HEK293 (cell line): Measurements from ENCODE around the gene PTBP2.

Source experiments
- CTCF ChIA-PET: fragments of 350-600 bp; formaldehyde crosslinking; extraction: SDS; loops from one replicate; lab custom pipeline; 2021; ENCODE audit warnings: antibody characterized with exemption; lab: Yijun Ruan, JAX
- POLR2A ChIA-PET: fragments of 300-600 bp; formaldehyde crosslinking; extraction: SDS; loops from one replicate; lab custom pipeline; 2020; ENCODE audit warnings: antibody characterized with exemption, inconsistent platforms; lab: Yijun Ruan, JAX
- H3K27ac ChIP-seq: fragments of 200-500 bp; sonication (Bioruptor generic); 2 replicates; pipeline ENCODE4 v1.5.1; 2014; ENCODE audit warnings: low read depth, low read length, control low read depth, inconsistent platforms; ENCODE audit errors: extremely low read depth
- H3K36me3 ChIP-seq, 2 experiments: fragments of 200-500 bp in 1 of 2; sonication (Bioruptor generic) in 1 of 2; 1 replicate in 1 of 2; 2 replicates in 1 of 2; pipeline ENCODE4 v1.5.1; 2014 to 2017; ENCODE audit warnings: inconsistent platforms in 2 of 2, low read length in 2 of 2; ENCODE audit not compliant: control insufficient read depth in 2 of 2, insufficient read depth in 1 of 2
- H3K4me1 ChIP-seq: fragments of 200-500 bp; sonication (Bioruptor generic); 2 replicates; pipeline ENCODE4 v1.5.1; 2014; ENCODE audit warnings: mild to moderate bottlenecking, low read length, inconsistent platforms; ENCODE audit not compliant: control insufficient read depth, insufficient read depth
- H3K4me3 ChIP-seq: 2 replicates; pipeline ENCODE4 v1.5.1; 2011; ENCODE audit warnings: low read depth, mild to moderate bottlenecking, control low read depth, low read length, moderate library complexity
- H3K9me3 ChIP-seq: fragments of 200-500 bp; sonication (Bioruptor generic); 2 replicates; pipeline ENCODE4 v1.5.1; 2014; ENCODE audit warnings: low read depth, low read length, inconsistent platforms; ENCODE audit not compliant: control insufficient read depth, insufficient read depth
- EGR2 ChIP-seq: fragments of 450-650 bp; formaldehyde crosslinking; IDR thresholded peaks from 2 replicates; pipeline ENCODE4 v1.5.1; 2016; ENCODE audit warnings: low read depth, missing biosample characterization, missing genetic modification characterization
- INSM2 ChIP-seq: fragments of 450-650 bp; formaldehyde crosslinking; IDR thresholded peaks from 2 replicates; pipeline ENCODE4 v1.5.1; 2016; ENCODE audit warnings: missing biosample characterization, missing genetic modification characterization
- KLF7 ChIP-seq: fragments of 450-650 bp; formaldehyde crosslinking; IDR thresholded peaks from 2 replicates; pipeline ENCODE4 v1.5.1; 2016; ENCODE audit warnings: missing biosample characterization, missing genetic modification characterization, borderline replicate concordance
- KLF8 ChIP-seq: fragments of 450-650 bp; formaldehyde crosslinking; IDR thresholded peaks from 2 replicates; pipeline ENCODE4 v1.5.1; 2016; ENCODE audit warnings: missing biosample characterization, missing genetic modification characterization
- PRDM6 ChIP-seq: fragments of 450-650 bp; formaldehyde crosslinking; IDR thresholded peaks from 2 replicates; pipeline ENCODE4 v1.5.1; 2017; ENCODE audit warnings: missing biosample characterization, missing genetic modification characterization
- REPIN1 ChIP-seq: fragments of 450-650 bp; formaldehyde crosslinking; IDR thresholded peaks from 2 replicates; pipeline ENCODE4 v1.5.1; 2017; ENCODE audit warnings: missing biosample characterization, missing genetic modification characterization, low read depth
- REST ChIP-seq: fragments of 450-650 bp; formaldehyde crosslinking; IDR thresholded peaks from 2 replicates; pipeline ENCODE4 v1.5.1; 2016; ENCODE audit warnings: missing biosample characterization, missing genetic modification characterization
- TCF7L2 ChIP-seq: IDR thresholded peaks from 2 replicates; pipeline ENCODE4 v1.6.1; 2011; ENCODE audit warnings: low read depth, mild to moderate bottlenecking, inconsistent platforms, low read length, moderate library complexity, borderline replicate concordance
- YY1 ChIP-seq: fragments of 450-650 bp; formaldehyde crosslinking; IDR thresholded peaks from 2 replicates; pipeline ENCODE4 v1.5.1; 2018; ENCODE audit warnings: missing biosample characterization, missing genetic modification characterization
- ZBTB10 ChIP-seq: fragments of 450-650 bp; formaldehyde crosslinking; IDR thresholded peaks from 2 replicates; pipeline ENCODE4 v1.5.1; 2016; ENCODE audit warnings: missing biosample characterization, missing genetic modification characterization
- ZBTB48 ChIP-seq: fragments of 450-650 bp; formaldehyde crosslinking; IDR thresholded peaks from 2 replicates; pipeline ENCODE4 v1.5.1; 2016; ENCODE audit warnings: missing biosample characterization, missing genetic modification characterization
- ZBTB7A ChIP-seq: fragments of 450-650 bp; formaldehyde crosslinking; IDR thresholded peaks from 2 replicates; pipeline ENCODE4 v1.5.1; 2016; ENCODE audit warnings: low read depth, missing biosample characterization, missing genetic modification characterization
- ZBTB8A ChIP-seq: fragments of 450-650 bp; formaldehyde crosslinking; IDR thresholded peaks from 2 replicates; pipeline ENCODE4 v1.5.1; 2016; ENCODE audit warnings: missing biosample characterization, missing genetic modification characterization
- ZEB2 ChIP-seq: fragments of 450-650 bp; formaldehyde crosslinking; IDR thresholded peaks from 2 replicates; pipeline ENCODE4 v1.5.1; 2016; ENCODE audit warnings: missing biosample characterization, missing genetic modification characterization
- ZNF155 ChIP-seq: fragments of 450-650 bp; formaldehyde crosslinking; IDR thresholded peaks from 2 replicates; pipeline ENCODE4 v1.5.1; 2016; ENCODE audit warnings: missing biosample characterization, missing genetic modification characterization
- ZNF175 ChIP-seq: fragments of 450-650 bp; formaldehyde crosslinking; IDR thresholded peaks from 2 replicates; pipeline ENCODE4 v1.5.1; 2016; ENCODE audit warnings: missing biosample characterization, missing genetic modification characterization
- ZNF670 ChIP-seq: fragments of 450-650 bp; formaldehyde crosslinking; IDR thresholded peaks from 2 replicates; pipeline ENCODE4 v1.5.1; 2016; ENCODE audit warnings: missing biosample characterization, missing genetic modification characterization, low read depth
- ZNF692 ChIP-seq: fragments of 450-650 bp; formaldehyde crosslinking; IDR thresholded peaks from 2 replicates; pipeline ENCODE4 v1.5.1; 2016; ENCODE audit warnings: missing biosample characterization, missing genetic modification characterization
- ZSCAN30 ChIP-seq: fragments of 450-650 bp; IDR thresholded peaks from 2 replicates; pipeline ENCODE4 v1.5.1; 2018; ENCODE audit warnings: missing biosample characterization, mild to moderate bottlenecking, missing genetic modification characterization, moderate library complexity
- ZSCAN4 ChIP-seq: fragments of 450-650 bp; formaldehyde crosslinking; IDR thresholded peaks from 2 replicates; pipeline ENCODE4 v1.5.1; 2017; ENCODE audit warnings: missing biosample characterization, missing genetic modification characterization

Gene PTBP2

GRCh38 chr1:96815914-96816313 lies 94.3 kb downstream of the PTBP2 start:
- CTCF ChIA-PET = interaction anchor here (0.5 to 0.6 kb wide), 2 partner anchors 11 to 12 kb away, joined by 3 read pairs; no protein-coding TSS in a partner anchor
- TF ChIP-seq TCF7L2 (no peak), ZEB2 (tag by site-specific recombination) (no peak), REPIN1 (tag by site-specific recombination) (no peak), KLF7 (tag by site-specific recombination) (no peak), ZNF670 (tag by site-specific recombination) (no peak), KLF8 (tag by site-specific recombination) (no peak), INSM2 (tag by site-specific recombination) (no peak), PRDM6 (tag by site-specific recombination) (no peak), ZSCAN4 (tag by site-specific recombination) (no peak), ZSCAN30 (tag by site-specific recombination) (no peak), ZBTB7A (tag by site-specific recombination) (no peak), ZBTB48 (tag by site-specific recombination) (no peak), ZNF692 (tag by site-specific recombination) (no peak), ZBTB10 (tag by site-specific recombination) (no peak), REST (tag by site-specific recombination) (no peak), ZNF155 (tag by site-specific recombination) (no peak), EGR2 (tag by site-specific recombination) (no peak), ZNF175 (tag by site-specific recombination) (no peak), ZBTB8A (no peak), YY1 (no peak)
- TF ChIP-seq, all 188 proteins: peak for 0

More at GRCh38 chr1:96815914-96816313, 94.3 kb downstream of the PTBP2 start:
- peaks cover 17 to 53% of the 10 kb centered on the region in 2 experiments for H3K36me3 ChIP-seq
- no peaks in the 10 kb centered on the region for H3K4me1 ChIP-seq
- H3K27ac ChIP-seq = no peak overlapping the region
- H3K9me3 ChIP-seq = no peaks in the 10 kb centered on the region
- H3K4me3 ChIP-seq = no peak overlapping the region
- POLR2A ChIA-PET = no interaction called here
